Measurements from ENCODE around the gene P4HA3.

Gene P4HA3

GRCh38 chr11:74269161-74269811 lies 42.2 kb downstream of the P4HA3 start:
- no peaks in the 10 kb centered on the region for H3K79me2 ChIP-seq (ENCODE audit: insufficient read depth, low read length)
- H3K4me2 ChIP-seq (ENCODE audit: low read depth, low read length, poor library complexity, severe bottlenecking) = no peak overlapping the region
- no peak overlapping the region for H2AFZ ChIP-seq (ENCODE audit: low read depth, low read length, severe bottlenecking)
- H3K9me3 ChIP-seq (ENCODE audit: insufficient read depth, low read length) = no peaks in the 10 kb centered on the region
- no peak overlapping the region for H3K4me3 ChIP-seq (ENCODE audit: insufficient read depth, low read length, poor library complexity, severe bottlenecking)
- H3K27me3 ChIP-seq (ENCODE audit: low read length) = no peaks in the 10 kb centered on the region
- TF ChIP-seq, protein P1, sequence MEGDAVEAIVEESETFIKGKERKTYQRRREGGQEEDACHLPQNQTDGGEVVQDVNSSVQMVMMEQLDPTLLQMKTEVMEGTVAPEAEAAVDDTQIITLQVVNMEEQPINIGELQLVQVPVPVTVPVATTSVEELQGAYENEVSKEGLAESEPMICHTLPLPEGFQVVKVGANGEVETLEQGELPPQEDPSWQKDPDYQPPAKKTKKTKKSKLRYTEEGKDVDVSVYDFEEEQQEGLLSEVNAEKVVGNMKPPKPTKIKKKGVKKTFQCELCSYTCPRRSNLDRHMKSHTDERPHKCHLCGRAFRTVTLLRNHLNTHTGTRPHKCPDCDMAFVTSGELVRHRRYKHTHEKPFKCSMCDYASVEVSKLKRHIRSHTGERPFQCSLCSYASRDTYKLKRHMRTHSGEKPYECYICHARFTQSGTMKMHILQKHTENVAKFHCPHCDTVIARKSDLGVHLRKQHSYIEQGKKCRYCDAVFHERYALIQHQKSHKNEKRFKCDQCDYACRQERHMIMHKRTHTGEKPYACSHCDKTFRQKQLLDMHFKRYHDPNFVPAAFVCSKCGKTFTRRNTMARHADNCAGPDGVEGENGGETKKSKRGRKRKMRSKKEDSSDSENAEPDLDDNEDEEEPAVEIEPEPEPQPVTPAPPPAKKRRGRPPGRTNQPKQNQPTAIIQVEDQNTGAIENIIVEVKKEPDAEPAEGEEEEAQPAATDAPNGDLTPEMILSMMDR (IDR thresholded peaks at IDR 0.05; ENCODE audit: insufficient read depth, low read length, poor library complexity, severe bottlenecking) = no peak
- no peak for TF ChIP-seq EZH2phosphoT487 (conservative IDR thresholded peaks at IDR 0.05; ENCODE audit: low read length)
- no peaks in the 10 kb centered on the region for H3F3A ChIP-seq (ENCODE audit: insufficient read depth)
- H4K20me1 ChIP-seq (ENCODE audit: low read depth, low read length) = no peaks in the 10 kb centered on the region
- no peaks in the 10 kb centered on the region for H3K9me2 ChIP-seq (replicated peaks; ENCODE audit: insufficient read depth, low read length)
- no peak overlapping the region for H3K9ac ChIP-seq (ENCODE audit: low read length)
- no peaks in the 10 kb centered on the region for H3K36me3 ChIP-seq (ENCODE audit: low read length)
- no peak overlapping the region for H3K27ac ChIP-seq (ENCODE audit: low read depth, low read length)

DNA sequence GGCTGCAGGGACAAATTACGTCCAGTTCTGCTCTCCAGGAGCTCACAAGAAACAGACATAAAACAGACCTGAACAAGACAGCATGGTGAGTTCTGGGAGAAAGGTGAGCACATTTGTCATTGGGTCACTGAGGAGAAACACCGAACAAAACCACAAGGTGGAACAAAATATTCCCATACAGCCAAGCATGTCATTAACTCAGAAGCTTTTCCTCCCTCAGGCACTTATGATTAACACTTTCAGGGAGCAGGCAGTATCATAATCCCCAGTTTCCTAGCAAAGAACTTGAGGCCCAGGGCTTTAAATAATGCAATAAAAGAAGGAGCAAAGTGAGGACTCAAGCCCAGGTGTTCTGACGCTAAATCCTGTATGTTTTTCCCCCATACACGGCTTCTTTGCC lies 43.0 kb downstream of the P4HA3 start:
- Histone ChIP-seq H4K20me1 (ENCODE audit: low read depth, low read length) (no peaks in the 10 kb centered on the region), H3F3A (ENCODE audit: insufficient read depth) (no peaks in the 10 kb centered on the region), H3K27me3 (ENCODE audit: low read length) (no peaks in the 10 kb centered on the region), H3K36me3 (ENCODE audit: low read length) (no peaks in the 10 kb centered on the region), H3K9ac (ENCODE audit: low read length) (no peak overlapping the region), H3K4me2 (ENCODE audit: low read depth, low read length, poor library complexity, severe bottlenecking) (no peak overlapping the region), H2AFZ (ENCODE audit: low read depth, low read length, severe bottlenecking) (no peak overlapping the region), H3K27ac (ENCODE audit: low read depth, low read length) (no peak overlapping the region), H3K9me3 (ENCODE audit: insufficient read depth, low read length) (no peaks in the 10 kb centered on the region), H3K9me2 (replicated peaks; ENCODE audit: insufficient read depth, low read length) (no peaks in the 10 kb centered on the region), H3K79me2 (ENCODE audit: insufficient read depth, low read length) (no peaks in the 10 kb centered on the region), H3K4me3 (ENCODE audit: insufficient read depth, low read length, poor library complexity, severe bottlenecking) (no peak overlapping the region)
- TF ChIP-seq, protein P1 (IDR thresholded peaks at IDR 0.05; ENCODE audit: insufficient read depth, low read length, poor library complexity, severe bottlenecking) = no peak
- TF ChIP-seq EZH2phosphoT487 (conservative IDR thresholded peaks at IDR 0.05; ENCODE audit: low read length) = no peak

DNA sequence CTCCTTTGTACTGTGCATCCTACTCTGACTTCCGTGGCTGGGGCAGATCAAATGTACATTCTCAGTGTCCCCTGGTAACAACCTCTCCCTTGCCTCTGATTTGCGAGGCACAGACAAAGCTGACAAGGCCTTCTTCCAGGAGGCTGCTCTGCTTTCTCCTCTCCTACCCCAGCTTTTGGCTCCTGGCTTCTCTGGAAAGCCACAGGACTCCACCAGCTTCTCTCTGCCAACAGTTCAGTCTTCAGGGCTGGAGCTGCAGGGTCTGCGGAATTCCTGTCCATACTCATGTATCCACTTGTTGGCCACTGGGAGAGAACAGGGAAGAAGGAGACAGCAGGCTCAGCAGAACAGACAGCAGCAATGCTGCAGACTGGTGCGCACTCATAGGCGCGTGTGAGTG lies 44.4 kb downstream of the P4HA3 start:
- no peaks in the 10 kb centered on the region for H3K36me3 ChIP-seq (ENCODE audit: low read length)
- no peaks in the 10 kb centered on the region for H3K9me3 ChIP-seq (ENCODE audit: insufficient read depth, low read length)
- no peaks in the 10 kb centered on the region for H3F3A ChIP-seq (ENCODE audit: insufficient read depth)
- no peak for TF ChIP-seq EZH2phosphoT487 (conservative IDR thresholded peaks at IDR 0.05; ENCODE audit: low read length)
- TF ChIP-seq, protein P1 (IDR thresholded peaks at IDR 0.05; ENCODE audit: insufficient read depth, low read length, poor library complexity, severe bottlenecking) = no peak
- H3K27me3 ChIP-seq (ENCODE audit: low read length) = no peaks in the 10 kb centered on the region
- no peak overlapping the region for H3K9ac ChIP-seq (ENCODE audit: low read length)
- no peak overlapping the region for H3K4me2 ChIP-seq (ENCODE audit: low read depth, low read length, poor library complexity, severe bottlenecking)
- H3K27ac ChIP-seq (ENCODE audit: low read depth, low read length) = no peak overlapping the region
- no peaks in the 10 kb centered on the region for H3K79me2 ChIP-seq (ENCODE audit: insufficient read depth, low read length)
- no peak overlapping the region for H2AFZ ChIP-seq (ENCODE audit: low read depth, low read length, severe bottlenecking)
- H4K20me1 ChIP-seq (ENCODE audit: low read depth, low read length) = no peaks in the 10 kb centered on the region
- no peak overlapping the region for H3K4me3 ChIP-seq (ENCODE audit: insufficient read depth, low read length, poor library complexity, severe bottlenecking)
- no peaks in the 10 kb centered on the region for H3K9me2 ChIP-seq (replicated peaks; ENCODE audit: insufficient read depth, low read length)
